ENCODE data around the gene PCDHA5.

Gene PCDHA5

GRCh38 chr5:140862441-140863295, 41.3 kb downstream of the PCDHA5 start:
- no peak for DNase-seq (ENCODE audit: low spot score)

GRCh38 chr5:140868721-140869554, 47.5 kb downstream of the PCDHA5 start, which contains the start of gene PCDHA11:
Gene PCDHA11, plus strand, starts transcription at chr5:140868957. Its CDS starts 147 bp downstream, at chr5:140869104.
- DNase-seq (ENCODE audit: low spot score) = peak; percentile 44

GRCh38 chr5:140869555-140869886, 48.1 kb downstream of the PCDHA5 start:
- no peak for DNase-seq (ENCODE audit: low spot score)

- DNase-seq (ENCODE audit: low spot score) = no peak
Measured at GRCh38 chr5:140870221-140871201, 49.1 kb downstream of the PCDHA5 start.
